AG08395 (cell line): Measurements from ENCODE around the gene NAB1.
"Not testable (repeated sequence)": the region's sequence is repeated elsewhere in the genome, so short reads cannot be mapped to it uniquely, and the experiment has no call there.

Experiments
- DNase-seq: peaks from one replicate; pipeline ENCODE4 v3.0.0; 2012; ENCODE audit warnings: mixed read lengths, low spot score

Gene NAB1

DNA sequence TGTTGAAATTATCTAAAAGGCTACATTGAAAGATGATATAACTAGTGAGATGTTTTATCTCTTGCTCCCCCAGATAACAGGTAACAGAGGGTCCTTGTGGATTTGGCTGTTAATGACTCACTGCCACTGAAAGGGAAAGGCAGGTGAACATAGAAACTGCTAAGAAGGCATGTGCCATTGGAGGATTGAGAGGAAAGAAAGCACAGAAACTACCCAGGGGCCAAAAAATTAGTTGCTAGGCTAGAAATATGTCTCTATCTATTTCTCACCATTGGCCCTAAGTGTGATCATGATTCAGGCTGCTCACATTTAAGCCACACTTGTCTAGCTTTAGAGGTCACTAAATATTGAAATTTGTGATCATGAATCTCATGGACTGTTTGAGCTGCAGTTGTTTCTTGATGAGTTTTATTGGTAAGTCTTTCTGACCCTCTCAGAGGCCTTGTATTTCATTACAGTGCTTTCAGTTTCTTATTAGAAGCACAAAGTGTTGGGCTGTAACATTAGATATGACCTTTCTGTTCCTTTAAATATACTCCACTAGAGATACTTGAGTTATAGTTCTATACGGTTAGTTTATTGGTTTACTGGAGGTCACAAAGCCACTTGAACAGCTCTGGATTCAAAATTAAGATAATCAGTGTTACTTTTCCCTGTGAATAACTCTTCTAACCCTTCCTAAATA lies 26.2 kb downstream of the NAB1 start:
- no peak for DNase-seq

DNA sequence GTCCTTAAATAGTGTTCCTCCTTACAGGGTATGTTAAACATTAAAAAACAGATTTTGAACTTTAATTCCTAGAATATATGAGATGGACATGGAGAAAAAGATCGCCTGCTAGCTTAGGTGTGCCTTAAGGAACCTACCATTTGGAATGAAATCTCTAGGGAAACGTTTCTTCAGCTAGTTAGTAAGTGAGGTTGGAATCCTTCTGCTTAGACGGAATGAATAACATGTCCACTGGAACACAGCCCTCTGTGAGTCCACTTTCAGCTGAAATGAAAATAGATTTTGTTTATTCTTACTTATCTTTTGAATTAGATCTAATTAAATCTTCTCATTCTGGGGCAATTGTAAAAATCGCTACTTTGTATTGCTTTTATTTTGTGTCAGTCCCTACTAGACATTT lies 28.4 kb downstream of the NAB1 start:
- no peak for DNase-seq

- DNase-seq, result no peak
These were observed 29.7 kb downstream of the NAB1 start for GRCh38 chr2:190678444-190679162.

- no peak for DNase-seq
These were observed 30.5 kb downstream of the NAB1 start for GRCh38 chr2:190679391-190679790.

GRCh38 chr2:190679813-190680591 lies 31.1 kb downstream of the NAB1 start:
- DNase-seq, result no peak

- DNase-seq, result no peak
These were observed 33.3 kb downstream of the NAB1 start for GRCh38 chr2:190682168-190682567.

DNA sequence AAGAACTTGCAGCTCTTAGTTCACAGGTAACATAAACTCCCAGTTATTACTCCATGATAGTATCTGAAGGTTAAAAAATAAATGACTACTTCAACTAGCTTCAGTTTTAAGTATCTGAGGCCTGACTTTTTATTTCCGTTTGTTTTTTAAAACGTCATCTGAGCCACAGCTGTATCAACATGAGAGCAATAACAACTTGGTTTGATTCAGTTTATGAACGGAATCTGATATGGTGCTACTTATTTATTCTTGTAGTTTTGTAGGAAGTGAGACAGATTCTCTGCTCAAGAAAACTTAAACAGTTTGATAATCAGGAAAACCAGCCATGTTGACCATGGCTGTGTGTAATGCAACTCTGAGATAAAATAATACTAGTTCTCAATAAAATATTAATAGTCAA lies 34.9 kb downstream of the NAB1 start:
- no peak for DNase-seq

- DNase-seq, result no peak
These were observed 36.0 kb downstream of the NAB1 start for GRCh38 chr2:190684931-190685330.

DNA sequence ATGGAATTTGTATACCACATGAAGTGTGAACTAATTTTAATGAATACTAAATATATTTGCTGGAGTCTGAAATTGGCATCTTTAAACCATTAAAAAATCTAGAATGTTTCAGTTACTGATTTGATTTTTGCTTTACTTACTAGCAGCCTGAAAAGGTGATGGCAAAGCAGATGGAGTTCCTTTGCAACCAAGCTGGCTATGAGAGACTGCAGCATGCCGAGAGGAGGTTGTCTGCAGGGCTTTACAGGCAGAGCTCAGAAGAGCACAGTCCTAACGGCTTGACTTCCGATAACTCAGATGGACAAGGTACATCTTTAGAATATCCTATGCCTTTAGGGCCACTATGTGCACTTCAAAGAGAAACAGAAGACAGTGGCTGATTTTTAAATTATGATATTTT lies 36.5 kb downstream of the NAB1 start:
- DNase-seq, result no peak

GRCh38 chr2:190693533-190694232 lies 44.8 kb downstream of the NAB1 start:
- no peak for DNase-seq

GRCh38 chr2:190694479-190694878 lies 45.6 kb downstream of the NAB1 start:
- DNase-seq, result no peak

- no peak for DNase-seq
These were observed 46.9 kb downstream of the NAB1 start for GRCh38 chr2:190695739-190696138.

- no peak for DNase-seq
These were observed 48.0 kb downstream of the NAB1 start for GRCh38 chr2:190696792-190697398.

GRCh38 chr2:190697421-190697820 lies 48.5 kb downstream of the NAB1 start:
- DNase-seq, result no peak

DNA sequence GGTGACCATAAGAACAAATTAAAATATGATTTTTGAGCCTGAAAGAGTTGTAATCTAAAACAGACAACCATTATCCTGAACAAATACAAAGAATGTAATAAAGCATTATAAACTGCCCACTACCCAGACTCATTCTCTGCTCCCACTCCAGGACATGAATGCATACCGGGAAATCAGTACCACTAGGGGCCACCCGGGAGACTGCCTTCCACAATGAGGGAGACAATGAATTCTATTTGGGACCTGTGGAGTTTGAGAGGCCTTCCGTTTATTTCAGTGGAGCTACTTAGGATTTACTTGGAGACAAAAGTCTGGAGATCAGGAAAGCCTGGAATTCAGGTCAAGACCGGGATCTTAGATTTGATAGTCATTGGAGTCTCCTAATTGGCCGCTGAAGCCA lies 50.0 kb downstream of the NAB1 start:
- DNase-seq, result peak; percentile 6

DNA sequence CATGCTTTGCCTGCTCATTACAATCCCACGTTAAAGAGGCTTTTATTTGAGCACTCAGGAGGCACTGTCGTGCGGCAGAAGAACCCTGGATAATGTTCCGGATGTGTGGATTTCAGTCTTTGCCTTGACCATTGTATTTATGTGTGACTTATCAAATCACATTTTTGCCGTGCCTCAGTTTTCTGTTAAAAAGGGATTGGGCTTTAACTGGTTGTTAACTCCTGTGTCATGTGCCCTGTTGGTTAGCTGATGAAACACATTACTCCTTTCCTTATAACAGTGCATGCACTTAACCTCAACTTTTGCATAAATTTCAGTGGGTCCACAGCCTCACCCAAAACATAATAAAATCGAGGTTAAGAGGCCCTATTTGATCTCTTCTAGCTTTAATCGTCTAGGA lies 52.7 kb downstream of the NAB1 start:
- no peak for DNase-seq

- no peak for DNase-seq
These were observed 56.4 kb downstream of the NAB1 start for GRCh38 chr2:190705280-190705679.

GRCh38 chr2:190707726-190708125 lies 58.8 kb downstream of the NAB1 start:
- no peak for DNase-seq

DNA sequence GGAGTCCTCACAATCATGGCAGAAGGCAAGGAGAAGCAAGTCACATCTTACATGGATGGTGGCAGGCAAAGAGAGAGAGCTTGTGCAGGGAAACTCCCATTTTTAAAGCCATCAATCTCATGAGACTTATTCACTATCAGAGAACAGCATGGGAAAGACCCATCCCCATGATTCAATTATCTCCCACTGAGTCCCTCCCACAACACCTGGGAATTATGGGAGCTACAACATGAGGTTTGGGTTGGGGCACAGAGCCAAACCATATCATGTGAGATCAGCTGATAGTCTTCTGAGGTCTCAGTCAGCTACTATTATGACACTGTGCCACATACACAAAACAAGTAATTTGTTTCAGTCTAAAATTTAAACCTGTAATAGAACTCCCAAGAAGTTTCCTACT lies 59.8 kb downstream of the NAB1 start:
- DNase-seq, result not testable (repeated sequence)

- no peak for DNase-seq
These were observed 62.2 kb downstream of the NAB1 start for GRCh38 chr2:190711069-190711468.

DNA sequence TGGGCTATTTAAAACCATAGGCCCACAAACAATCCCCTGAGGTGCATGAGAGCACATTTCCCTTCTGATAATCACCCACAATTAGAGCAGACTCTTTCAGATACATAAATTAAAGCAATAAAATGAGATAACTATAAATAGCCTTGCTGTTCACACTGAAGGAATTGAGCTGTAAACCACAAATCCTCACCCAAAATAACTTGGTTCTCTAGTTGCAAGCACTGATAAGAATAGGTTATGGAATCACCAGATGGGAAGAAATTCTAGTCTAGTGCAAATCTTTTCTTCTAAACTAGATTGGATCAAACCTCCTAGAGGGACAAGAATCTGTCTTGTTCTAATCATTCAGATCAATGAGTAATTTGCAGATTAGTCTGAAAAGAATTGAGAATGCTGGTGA lies 64.6 kb downstream of the NAB1 start:
- DNase-seq, result no peak

GRCh38 chr2:190714958-190715357 lies 66.1 kb downstream of the NAB1 start:
- DNase-seq, result peak; percentile 9
